A549 treated with AZD2906 at 1 μM for 4 hours (cell line): ENCODE results near the gene ST3GAL4. TPM values are rescaled to one million over a fixed set of nuclear protein-coding genes. Genes with fewer than 3 reads are reported as not detected.

ENCODE experiments used
- total RNA-seq: library from RNA; stranded (reverse); fragments of 200-300 nt; extraction: Qiagen RNA extraction; gene quantifications from 5 replicates; pipeline ENCODE4 v1.2.3, GENCODE V29; 2022

Gene ST3GAL4
- total RNA-seq: 30.6 to 32.4 TPM (median 30.7 TPM) in 5 replicates

GRCh38 chr11:126355324-126355925, at the start of gene ST3GAL4:
ST3GAL4 (plus strand) TSS chr11:126355686; CDS start chr11:126406156, 50,470 bp downstream.

Other genes starting within 250 kb of the ST3GAL4 start
- 15.9 to 17.4 TPM (median 16.5 TPM) in 5 replicates for gene RPUSD4, start 144.0 kb upstream of the ST3GAL4 start, total RNA-seq
- 13.9 to 17.3 TPM (median 14.8 TPM) in 5 replicates for gene FAM118B, start 143.9 kb upstream of the ST3GAL4 start, total RNA-seq
- 57.1 to 61.3 TPM (median 58.8 TPM) in 5 replicates for gene SRPRA, start 86.8 kb upstream of the ST3GAL4 start, total RNA-seq
- gene FOXRED1, start 86.5 kb upstream of the ST3GAL4 start, total RNA-seq: 20.7 to 24.9 TPM (median 22.8 TPM) in 5 replicates
- gene TIRAP, start 72.6 kb upstream of the ST3GAL4 start, total RNA-seq: 5.3 to 6.9 TPM (median 6.3 TPM) in 5 replicates
- gene DCPS, start 51.6 kb upstream of the ST3GAL4 start, total RNA-seq: 17.1 to 19.9 TPM (median 18.3 TPM) in 5 replicates